GM23338 (cell line): Measurements from ENCODE around the gene MAP3K14. TPM values are rescaled to one million over a fixed set of nuclear protein-coding genes. Genes with fewer than 3 reads are reported as not detected.

Experiments used
- ATAC-seq: fragments of 200-7000 bp; cut with Tn5 transposase; 3 replicates; pipeline ENCODE4 v1.9.1; 2020
- DNase-seq: peaks from one replicate; pipeline ENCODE4 v3.0.0-alpha.2; 2015; ENCODE audit warnings: low spot score
- H2AFZ ChIP-seq: fragments of 200-600 bp; sonication (generic); 2 replicates; pipeline ENCODE4 v1.8.0; 2016; ENCODE audit warnings: antibody characterized with exemption, mild to moderate bottlenecking, moderate library complexity
- H3F3A ChIP-seq: fragments of 200-600 bp; sonication (generic); replicated peaks from 2 replicates; pipeline ENCODE4 v1.8.0; 2017; ENCODE audit warnings: antibody characterized with exemption, mixed run types, low read depth
- H3K27ac ChIP-seq: fragments of 200-600 bp; sonication (generic); 2 replicates; pipeline ENCODE4 v1.6.1; 2016; ENCODE audit warnings: low read depth
- H3K27me3 ChIP-seq: fragments of 200-600 bp; sonication (generic); 2 replicates; pipeline ENCODE4 v1.8.0; 2016; ENCODE audit warnings: mild to moderate bottlenecking, mixed run types, moderate library complexity; ENCODE audit not compliant: insufficient read depth
- H3K36me3 ChIP-seq: fragments of 200-600 bp; sonication (generic); 2 replicates; pipeline ENCODE4 v1.8.0; 2016; ENCODE audit warnings: mild to moderate bottlenecking; ENCODE audit not compliant: insufficient read depth
- H3K4me1 ChIP-seq: fragments of 200-600 bp; sonication (generic); 2 replicates; pipeline ENCODE4 v1.8.0; 2016; ENCODE audit warnings: mild to moderate bottlenecking, moderate library complexity; ENCODE audit not compliant: insufficient read depth
- H3K4me2 ChIP-seq: fragments of 200-600 bp; sonication (generic); 2 replicates; pipeline ENCODE4 v1.7.1; 2017; ENCODE audit warnings: mixed run types
- H3K4me3 ChIP-seq: fragments of 200-600 bp; sonication (generic); 2 replicates; pipeline ENCODE4 v1.6.1; 2016; ENCODE audit warnings: mixed run types
- H3K79me2 ChIP-seq: fragments of 200-600 bp; sonication (generic); replicated peaks from 2 replicates; pipeline ENCODE4 v1.8.0; 2017; ENCODE audit warnings: mild to moderate bottlenecking; ENCODE audit not compliant: insufficient read depth
- H3K9me2 ChIP-seq: fragments of 200-600 bp; sonication (generic); 2 replicates; pipeline ENCODE4 v1.8.0; 2017; ENCODE audit not compliant: insufficient read depth
- H4K20me1 ChIP-seq: fragments of 200-600 bp; sonication (generic); replicated peaks from 2 replicates; pipeline ENCODE4 v1.8.0; 2017; ENCODE audit warnings: mild to moderate bottlenecking; ENCODE audit not compliant: insufficient read depth
- H3K27ac Mint-ChIP-seq: 2 replicates; pipeline ENCODE4 v1.8.0; 2020; ENCODE audit warnings: inconsistent platforms, mild to moderate bottlenecking, moderate library complexity, mixed read lengths
- H3K27me3 Mint-ChIP-seq: 3 replicates; pipeline ENCODE4 v1.8.0; 2022; ENCODE audit warnings: low read depth, mild to moderate bottlenecking, moderate library complexity, mixed read lengths, inconsistent platforms; ENCODE audit not compliant: insufficient read depth, poor library complexity
- H3K36me3 Mint-ChIP-seq: 3 replicates; pipeline ENCODE4 v1.8.0; 2021; ENCODE audit warnings: low read depth, mild to moderate bottlenecking, inconsistent platforms, moderate library complexity, mixed read lengths
- H3K4me1 Mint-ChIP-seq: 3 replicates; pipeline ENCODE4 v1.8.0; 2020; ENCODE audit warnings: mild to moderate bottlenecking, inconsistent platforms, mixed read lengths
- H3K4me3 Mint-ChIP-seq: 3 replicates; pipeline ENCODE4 v1.8.0; 2021; ENCODE audit warnings: moderate library complexity, mild to moderate bottlenecking, inconsistent platforms, mixed read lengths
- H3K9me3 Mint-ChIP-seq: 3 replicates; pipeline ENCODE4 v1.8.0; 2020; ENCODE audit warnings: moderate library complexity, mild to moderate bottlenecking, inconsistent platforms, mixed read lengths
- CREB1 ChIP-seq: fragments of 250-450 bp; sonication (Bioruptor Pico); IDR thresholded peaks from 2 replicates; pipeline ENCODE4 v1.5.0; 2020; ENCODE audit warnings: low read depth, mild to moderate bottlenecking, moderate library complexity
- CTCF ChIP-seq, 2 experiments: fragments of 200-600 bp in 1 of 2; sonication (generic) in 1 of 2; conservative IDR thresholded peaks; 2 replicates each; pipeline versions ENCODE4 v1.5.1 to v1.6.1; 2016 to 2017; ENCODE audit warnings: antibody characterized with exemption in 2 of 2, low read depth in 2 of 2, mild to moderate bottlenecking in 2 of 2, moderate library complexity in 1 of 2
- ETS1 ChIP-seq: IDR thresholded peaks from 2 replicates; pipeline ENCODE4 v1.6.1; 2016; ENCODE audit warnings: antibody characterized with exemption
- EZH2 ChIP-seq: fragments of 200-600 bp; sonication (generic); IDR thresholded peaks from one replicate; pipeline ENCODE4 v1.8.0; 2017; ENCODE audit warnings: antibody characterized with exemption, mild to moderate bottlenecking, low read depth; ENCODE audit not compliant: unreplicated experiment
- JUNB ChIP-seq: IDR thresholded peaks from one replicate; pipeline ENCODE4 v1.6.1; 2016; ENCODE audit warnings: antibody characterized with exemption; ENCODE audit not compliant: unreplicated experiment
- NANOG ChIP-seq: IDR thresholded peaks from 2 replicates; pipeline ENCODE4 v1.6.1; 2016; ENCODE audit warnings: antibody characterized with exemption, borderline replicate concordance
- POLR2AphosphoS5 ChIP-seq: IDR thresholded peaks from 2 replicates; pipeline ENCODE4 v1.6.1; 2016; ENCODE audit warnings: antibody characterized with exemption, low read depth
- REST ChIP-seq: IDR thresholded peaks from one replicate; pipeline ENCODE4 v1.6.1; 2018; ENCODE audit warnings: antibody characterized with exemption; ENCODE audit not compliant: unreplicated experiment
- STAT1 ChIP-seq: IDR thresholded peaks from one replicate; pipeline ENCODE4 v1.6.1; 2016; ENCODE audit warnings: antibody characterized with exemption; ENCODE audit not compliant: unreplicated experiment
- ZNF331 ChIP-seq: fragments of 250-450 bp; sonication (Bioruptor Pico); IDR thresholded peaks from 2 replicates; pipeline ENCODE4 v1.5.0; 2020; ENCODE audit warnings: low read depth, mild to moderate bottlenecking, moderate library complexity
- polyA plus RNA-seq: library from polyadenylated mRNA; unstranded; fragments of >200 nt; fragmentation: Nextera tagmentation; extraction: Ambion mirVana; gene quantifications from 2 replicates; pipeline ENCODE4 v1.2.1, GENCODE V29; 2016
- total RNA-seq: library from RNA; depleted of rRNA; stranded (reverse); fragments of >200 nt; shearing (Covaris generic); gene quantifications from 2 replicates; pipeline ENCODE4 v1.2.3, GENCODE V29; 2014

The MAP3K14 gene
- total and polyA plus RNA-seq, 2 experiments from 2014 or later = 1.3 to 4.9 TPM

GRCh38 chr17:45258981-45259380 is 57.8 kb downstream of the MAP3K14 start:
- Mint-ChIP-seq H3K4me1 (peaks cover 33% of the 10 kb centered on the region), H3K36me3 (no peaks in the 10 kb centered on the region; the same call in 2 of the 3 replicates), H3K27ac (no peak overlapping the region), H3K27me3 (peaks cover 33% of the 10 kb centered on the region), H3K9me3 (no peaks in the 10 kb centered on the region), H3K4me3 (no peak overlapping the region)
- no peaks in the 10 kb centered on the region for H3K79me2 ChIP-seq
- H3K4me1 ChIP-seq = peaks cover 26% of the 10 kb centered on the region; the same call in 1 of the 2 replicates
- ATAC-seq (no peak), DNase-seq (no peak)
- H3K27ac ChIP-seq = no peak overlapping the region
- H4K20me1 ChIP-seq = no peaks in the 10 kb centered on the region; the same call in 1 of the 2 replicates
- H3K4me2 ChIP-seq = no peak overlapping the region
- no peak overlapping the region for H2AFZ ChIP-seq
- TF ChIP-seq NANOG (no peak), CTCF (conservative IDR thresholded peaks at IDR 0.05; ENCODE audit: low read depth in 2 of 2) (no peak), ZNF331 (CRISPR knock-in tag) (no peak), JUNB (no peak)
- H3K4me3 ChIP-seq = no peak overlapping the region
- H3K36me3 ChIP-seq = no peaks in the 10 kb centered on the region
- H3F3A ChIP-seq = 0 out of 2 replicates have a peak, but pooled peaks cover 3% of the 10 kb centered on the region
- no peaks in the 10 kb centered on the region; the same call in 1 of the 2 replicates for H3K9me2 ChIP-seq
- H3K27me3 ChIP-seq = peaks cover 11% of the 10 kb centered on the region

GRCh38 chr17:45257115-45257514 is 59.7 kb downstream of the MAP3K14 start:
- ATAC-seq (peak; percentile 2; the same call in 2 of the 3 replicates), DNase-seq (no peak)
- Mint-ChIP-seq H3K9me3 (no peaks in the 10 kb centered on the region; the same call in 2 of the 3 replicates), H3K27me3 (peaks cover 37% of the 10 kb centered on the region), H3K27ac (no peak overlapping the region), H3K36me3 (peaks cover 3% of the 10 kb centered on the region; the same call in 1 of the 3 replicates), H3K4me3 (peak overlapping the region; percentile 2; the same call in 1 of the 3 replicates), H3K4me1 (peaks cover 27% of the 10 kb centered on the region)
- Histone ChIP-seq H3K36me3 (no peaks in the 10 kb centered on the region), H3K27me3 (peaks cover 11% of the 10 kb centered on the region), H2AFZ (no peak overlapping the region), H3F3A (0 out of 2 replicates have a peak, but pooled peaks cover 3% of the 10 kb centered on the region), H3K4me1 (peaks cover 20% of the 10 kb centered on the region; the same call in 1 of the 2 replicates), H3K4me2 (peak overlapping the region; percentile 64; the same call in 1 of the 2 replicates), H3K9me2 (no peaks in the 10 kb centered on the region; the same call in 1 of the 2 replicates), H3K4me3 (no peak overlapping the region), H3K27ac (no peak overlapping the region), H3K79me2 (no peaks in the 10 kb centered on the region), H4K20me1 (no peaks in the 10 kb centered on the region)
- TF ChIP-seq EZH2 = no peak
- no peak for TF ChIP-seq NANOG
- TF ChIP-seq ZNF331 (CRISPR knock-in tag) = no peak
- TF ChIP-seq REST = no peak
- TF ChIP-seq CTCF (conservative IDR thresholded peaks at IDR 0.05; ENCODE audit: low read depth in 2 of 2) = no peak
- no peak for TF ChIP-seq CREB1 (CRISPR knock-in tag)
- no peak for TF ChIP-seq ETS1
- TF ChIP-seq STAT1 = no peak
- no peak for TF ChIP-seq JUNB
- TF ChIP-seq POLR2AphosphoS5 = no peak
